BJ (cell line): Measurements from ENCODE around the gene FCHSD2. TPM values are rescaled to one million over a fixed set of nuclear protein-coding genes. Genes with fewer than 3 reads are reported as not detected.
A peak's percentile ranks its signal among the peaks of the same experiment; 100 is the strongest.

Experiments
- CTCF ChIA-PET: fragments of 350-600 bp; formaldehyde crosslinking; extraction: SDS; loops from one replicate; lab custom pipeline; 2021; ENCODE audit warnings: antibody characterized with exemption, inconsistent platforms; lab: Yijun Ruan, JAX
- POLR2A ChIA-PET: fragments of 300-600 bp; sonication (Branson Sonifier 250); formaldehyde crosslinking; extraction: SDS; loops from one replicate; lab custom pipeline; 2021; ENCODE audit warnings: antibody characterized with exemption; lab: Charles Lee
- DNase-seq: peaks from one replicate; pipeline ENCODE4 v3.0.0-alpha.2; 2011; ENCODE audit warnings: low read depth
- H3K27me3 ChIP-seq: 2 replicates; pipeline ENCODE4 v1.6.0; 2011; ENCODE audit warnings: low read length; ENCODE audit not compliant: control insufficient read depth, insufficient read depth
- H3K36me3 ChIP-seq: 2 replicates; pipeline ENCODE4 v1.5.1; 2011; ENCODE audit warnings: low read length; ENCODE audit not compliant: control insufficient read depth, insufficient read depth
- H3K4me3 ChIP-seq: 2 replicates; pipeline ENCODE4 v1.5.1; 2011; ENCODE audit warnings: low read depth, mild to moderate bottlenecking, control low read depth, low read length
- polyA plus RNA-seq: library from polyadenylated mRNA; depleted of rRNA; stranded (reverse); fragments of >200 nt; gene quantifications from 2 replicates; pipeline ENCODE4 v1.2.3, GENCODE V29; 2011
- TF ChIP-seq, protein P1 (sequence below): IDR thresholded peaks from 2 replicates; pipeline ENCODE4 v1.5.1; 2011; ENCODE audit warnings: low read depth, mild to moderate bottlenecking, control low read depth, inconsistent platforms, low read length, moderate library complexity; ENCODE audit not compliant: insufficient read depth

The FCHSD2 gene
- polyA plus RNA-seq, 1 experiment: 24.9 TPM

DNA sequence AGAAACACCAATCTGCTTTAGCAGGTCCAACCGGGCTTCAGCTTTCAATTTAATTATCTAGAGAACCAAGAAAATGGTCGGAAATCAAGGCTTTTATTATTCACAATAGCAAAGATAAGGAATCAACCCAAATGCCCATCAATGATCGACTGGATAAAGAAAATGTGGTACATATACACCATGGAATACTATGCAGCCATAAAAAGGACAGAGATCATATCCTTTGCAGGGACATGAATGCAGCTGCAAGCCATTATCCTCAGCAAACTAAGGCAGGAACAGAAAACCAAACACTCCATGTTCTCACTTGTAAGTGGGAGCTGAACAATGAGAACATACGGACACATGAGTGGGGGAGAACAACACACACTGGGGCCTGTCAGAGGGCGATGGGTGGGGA lies 274.1 kb downstream of the FCHSD2 start:
- DNase-seq: no peak
- Histone ChIP-seq H3K27me3 (no peaks in the 10 kb centered on the region), H3K4me3 (no peak overlapping the region), H3K36me3 (peaks cover 3% of the 10 kb centered on the region; the same call in 1 of the 2 replicates)
- TF ChIP-seq, protein P1, sequence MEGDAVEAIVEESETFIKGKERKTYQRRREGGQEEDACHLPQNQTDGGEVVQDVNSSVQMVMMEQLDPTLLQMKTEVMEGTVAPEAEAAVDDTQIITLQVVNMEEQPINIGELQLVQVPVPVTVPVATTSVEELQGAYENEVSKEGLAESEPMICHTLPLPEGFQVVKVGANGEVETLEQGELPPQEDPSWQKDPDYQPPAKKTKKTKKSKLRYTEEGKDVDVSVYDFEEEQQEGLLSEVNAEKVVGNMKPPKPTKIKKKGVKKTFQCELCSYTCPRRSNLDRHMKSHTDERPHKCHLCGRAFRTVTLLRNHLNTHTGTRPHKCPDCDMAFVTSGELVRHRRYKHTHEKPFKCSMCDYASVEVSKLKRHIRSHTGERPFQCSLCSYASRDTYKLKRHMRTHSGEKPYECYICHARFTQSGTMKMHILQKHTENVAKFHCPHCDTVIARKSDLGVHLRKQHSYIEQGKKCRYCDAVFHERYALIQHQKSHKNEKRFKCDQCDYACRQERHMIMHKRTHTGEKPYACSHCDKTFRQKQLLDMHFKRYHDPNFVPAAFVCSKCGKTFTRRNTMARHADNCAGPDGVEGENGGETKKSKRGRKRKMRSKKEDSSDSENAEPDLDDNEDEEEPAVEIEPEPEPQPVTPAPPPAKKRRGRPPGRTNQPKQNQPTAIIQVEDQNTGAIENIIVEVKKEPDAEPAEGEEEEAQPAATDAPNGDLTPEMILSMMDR: no peak
- ChIA-PET CTCF (no interaction called here), POLR2A (no interaction called here)

DNA sequence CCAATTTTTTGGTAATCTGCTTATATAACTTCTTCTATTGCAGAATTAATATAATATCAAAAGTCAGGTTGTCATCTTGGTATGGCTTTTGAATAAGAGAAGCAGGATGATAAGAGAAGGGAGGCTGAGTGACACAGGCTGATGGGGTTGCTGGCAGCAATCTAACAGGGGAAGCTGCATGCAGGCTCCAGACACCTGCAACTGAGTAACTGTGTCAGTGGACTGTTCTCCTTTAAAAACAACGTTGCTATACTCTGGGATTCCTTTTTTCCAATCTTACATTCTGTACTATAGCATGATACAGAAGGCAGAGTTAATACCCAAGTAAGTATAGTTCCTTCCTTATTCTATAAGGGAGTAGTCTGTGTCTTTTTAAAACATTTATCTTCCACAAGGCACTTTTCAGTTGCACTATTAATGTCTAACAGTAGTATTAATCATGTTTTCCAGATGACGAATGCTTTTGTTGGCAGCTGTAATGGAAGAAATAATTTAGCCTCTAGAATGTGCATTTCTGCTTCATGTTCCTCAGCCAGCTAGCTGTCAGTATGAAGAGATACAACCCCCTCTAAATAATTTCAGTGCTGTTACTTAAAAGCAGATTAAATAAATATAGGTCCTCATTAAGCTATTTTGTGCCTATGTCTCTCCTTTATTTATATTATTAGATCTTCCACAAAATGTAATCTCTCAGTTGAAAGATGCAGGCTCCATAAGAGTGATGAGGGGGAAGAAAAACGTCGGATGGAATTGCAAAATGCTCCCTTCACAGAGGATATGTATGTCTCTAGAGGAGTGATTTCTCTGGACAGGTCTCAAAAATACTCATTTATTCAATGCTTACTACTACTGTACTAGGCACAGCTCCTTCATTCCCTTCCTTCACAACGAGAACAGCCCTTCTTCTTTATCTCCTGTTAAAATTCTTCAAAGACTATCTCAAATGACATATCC lies 277.1 kb downstream of the FCHSD2 start:
- POLR2A ChIA-PET: no interaction called here
- CTCF ChIA-PET: interaction anchor here (0.7 to 1.8 kb wide), 8 partner anchors 10 to 313 kb away, joined by 3 to 6 read pairs (median 3); no protein-coding TSS in a partner anchor
- TF ChIP-seq, protein P1: no peak
- DNase-seq: peak; percentile 41
- peaks cover 3% of the 10 kb centered on the region; the same call in 1 of the 2 replicates for H3K36me3 ChIP-seq
- no peaks in the 10 kb centered on the region for H3K27me3 ChIP-seq
- H3K4me3 ChIP-seq: no peak overlapping the region

DNA sequence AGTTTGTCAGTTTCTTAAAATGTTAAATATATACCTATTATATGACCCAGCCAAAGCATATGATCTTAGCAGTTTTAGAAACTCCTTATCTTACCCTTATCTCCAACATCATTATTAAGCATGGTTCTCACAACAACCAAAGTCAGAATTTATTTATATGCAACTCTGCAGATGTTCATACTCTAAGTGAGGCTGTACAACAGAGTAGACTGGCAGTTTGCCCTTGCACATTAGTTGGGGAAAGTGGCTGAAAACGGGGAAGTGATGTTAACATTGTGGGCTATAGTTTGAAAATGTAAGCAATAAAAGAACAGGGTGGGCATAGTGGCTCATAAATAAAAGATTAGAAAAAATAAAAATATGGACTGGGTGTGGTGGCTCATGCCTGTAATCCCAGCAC lies 278.2 kb downstream of the FCHSD2 start:
- ChIA-PET POLR2A (no interaction called here), CTCF (interaction anchor here (1.5 kb wide), 1 partner anchor 23 kb away, joined by 3 read pairs; no protein-coding TSS in a partner anchor)
- no peak for DNase-seq
- Histone ChIP-seq H3K4me3 (no peak overlapping the region), H3K27me3 (no peaks in the 10 kb centered on the region), H3K36me3 (peaks cover 3% of the 10 kb centered on the region; the same call in 1 of the 2 replicates)
- TF ChIP-seq, protein P1: no peak

DNA sequence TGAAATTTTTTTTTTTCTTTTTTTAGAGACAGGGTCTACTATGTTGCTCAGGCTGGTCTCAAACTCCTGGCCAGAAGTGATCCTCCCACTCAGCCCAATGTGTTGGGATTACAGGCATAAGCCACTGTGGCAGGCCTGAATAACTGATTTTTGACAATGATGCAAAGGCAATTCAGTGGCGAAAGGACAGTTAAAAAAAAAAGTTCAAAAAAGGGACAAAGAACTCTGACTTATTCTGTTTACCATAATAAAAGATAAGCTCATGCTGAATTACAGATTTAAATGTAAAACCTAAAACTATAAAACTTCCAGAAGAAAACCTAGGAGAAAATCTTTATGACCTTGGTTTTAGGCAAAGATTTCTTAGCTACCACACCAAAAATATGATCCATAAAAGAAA lies 279.0 kb downstream of the FCHSD2 start:
- no peak for DNase-seq
- peaks cover 2% of the 10 kb centered on the region; the same call in 1 of the 2 replicates for H3K36me3 ChIP-seq
- H3K27me3 ChIP-seq: no peaks in the 10 kb centered on the region
- H3K4me3 ChIP-seq: no peak overlapping the region
- TF ChIP-seq, protein P1: no peak
- ChIA-PET CTCF (interaction anchor here (1.2 to 1.4 kb wide), 2 partner anchors 16 to 488 kb away, joined by 3 to 5 read pairs; no protein-coding TSS in a partner anchor), POLR2A (no interaction called here)

DNA sequence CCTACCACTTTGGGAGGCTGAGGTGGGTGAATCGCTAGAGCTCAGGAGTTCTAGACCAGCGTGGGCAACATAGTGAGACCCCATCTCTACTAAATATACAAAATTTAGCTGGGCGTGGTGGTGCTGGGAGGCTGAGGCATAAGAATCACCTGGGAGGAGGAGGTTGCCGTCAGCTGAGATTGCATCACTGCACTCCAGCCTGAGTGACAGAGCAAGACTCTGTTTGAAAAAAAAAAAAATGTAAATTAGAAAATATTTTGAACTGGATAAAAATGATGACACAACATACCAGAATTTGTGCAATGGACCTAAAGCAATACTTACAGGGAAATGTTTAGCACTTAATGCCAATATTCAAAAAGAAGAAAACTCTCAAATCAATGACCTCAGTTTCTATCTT lies 281.5 kb downstream of the FCHSD2 start:
- DNase-seq: no peak
- TF ChIP-seq, protein P1: no peak
- Histone ChIP-seq H3K4me3 (no peak overlapping the region), H3K27me3 (no peaks in the 10 kb centered on the region), H3K36me3 (no peaks in the 10 kb centered on the region; the same call in 1 of the 2 replicates)
- ChIA-PET CTCF (interaction anchor here (1.1 to 1.6 kb wide), 4 partner anchors 16 to 434 kb away, joined by 3 to 4 read pairs (median 3); no protein-coding TSS in a partner anchor), POLR2A (no interaction called here)
